CD4-positive, alpha-beta T cell treated with Interleukin-17A for 4 hours (primary cell): ENCODE data around the gene HOXA13.

ENCODE experiments used
- DNase-seq: peaks from one replicate; pipeline ENCODE4 v3.0.0-alpha.2; 2020; ENCODE audit warnings: mixed read lengths

Gene HOXA13

DNA sequence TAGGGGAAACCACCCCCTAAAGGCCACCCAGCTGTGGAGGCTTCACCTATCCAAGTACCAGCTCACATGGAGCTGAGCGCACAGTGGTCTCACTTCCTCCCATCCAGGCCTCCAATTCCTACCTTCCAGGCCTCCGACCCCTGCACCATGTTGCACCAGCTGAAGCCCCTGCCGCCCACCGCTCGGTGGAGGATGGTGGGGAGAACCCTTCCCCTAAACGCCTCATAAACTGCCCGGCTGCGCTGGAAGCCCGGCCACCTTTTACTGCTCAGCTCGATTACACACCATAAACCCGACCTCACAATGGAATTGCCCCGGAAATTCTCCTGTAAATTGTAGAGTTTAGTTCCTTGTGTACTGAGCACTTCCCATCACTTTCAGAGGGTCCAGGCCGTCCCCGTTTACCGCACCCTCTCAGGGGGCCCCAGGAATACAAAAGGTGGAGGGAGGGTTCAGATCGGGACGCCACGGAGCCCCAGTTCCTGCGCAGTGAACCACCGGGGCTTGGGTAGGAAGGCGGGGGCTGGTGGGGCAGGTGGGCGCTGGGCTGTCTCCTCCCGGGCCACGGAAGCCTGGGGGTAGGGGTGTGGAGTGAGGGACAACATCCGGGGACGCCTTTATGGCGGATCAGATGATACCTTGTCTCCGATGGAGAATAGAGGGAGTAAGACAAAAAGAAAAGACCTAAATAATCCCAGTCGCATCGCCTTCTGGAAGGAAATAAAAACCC is 42.0 kb downstream of the HOXA13 start:
- DNase-seq: no peak

DNA sequence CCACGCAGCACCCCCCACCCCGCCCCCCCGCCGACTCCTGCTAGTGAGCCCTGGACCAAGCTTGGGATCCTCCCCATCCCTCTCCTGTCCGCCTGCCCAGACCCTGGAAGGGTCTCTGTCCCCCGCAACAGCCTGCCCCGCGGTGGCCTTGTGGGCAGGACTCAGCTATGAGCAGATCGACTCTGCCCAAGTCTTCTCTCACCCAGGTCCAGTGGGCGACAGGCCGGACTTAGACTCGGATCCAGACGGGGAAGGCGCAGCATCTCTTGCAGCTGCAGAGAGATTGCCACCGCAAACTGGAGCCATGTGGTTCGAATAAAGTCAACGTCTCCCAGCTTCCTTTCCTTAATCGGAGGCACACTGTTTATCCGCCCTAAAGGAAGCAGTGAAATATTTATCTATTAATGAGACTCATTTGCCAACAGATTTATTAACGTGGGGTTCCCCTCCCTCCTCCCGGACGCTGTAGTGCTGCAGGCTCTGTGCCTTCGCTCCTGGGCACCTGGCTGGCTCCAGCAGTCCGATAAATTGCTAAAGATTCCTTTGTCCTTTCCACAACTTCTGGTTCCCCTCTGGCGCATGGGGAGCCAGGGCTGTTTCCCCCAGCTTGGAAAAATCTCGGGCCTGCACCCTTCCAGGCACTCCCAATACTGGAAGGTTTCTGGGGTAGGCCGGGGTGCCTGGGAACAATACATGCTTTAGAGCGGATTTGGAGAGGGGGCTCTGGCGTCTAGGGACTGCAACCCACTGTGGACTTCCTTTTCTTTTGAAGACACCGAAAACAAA is 42.8 kb downstream of the HOXA13 start:
- DNase-seq: no peak

DNA sequence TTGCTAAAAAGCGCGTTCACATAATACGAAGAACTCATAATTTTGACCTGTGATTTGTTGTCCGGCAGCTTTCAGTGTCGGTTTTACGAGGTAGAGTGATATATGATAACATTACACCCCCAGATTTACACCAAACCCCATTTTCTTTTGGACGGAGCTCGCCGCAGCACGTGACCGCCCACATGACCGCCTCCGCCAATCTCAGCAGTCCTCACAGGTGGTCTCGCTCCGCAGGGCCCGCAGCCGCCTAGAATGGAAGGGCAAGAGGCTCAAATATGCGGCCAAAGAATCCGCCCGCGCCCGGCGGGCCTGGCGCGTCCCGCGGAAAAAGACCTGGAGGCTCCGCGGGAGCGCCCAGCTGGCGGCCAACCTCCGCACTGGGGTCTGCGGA is 43.4 kb downstream of the HOXA13 start, which contains the start of gene HOXA7:
HOXA7 (minus strand) TSS at position 168 of the 391 bp plus-strand sequence; CDS start at position 38, 130 bp downstream.
- DNase-seq: no peak

DNA sequence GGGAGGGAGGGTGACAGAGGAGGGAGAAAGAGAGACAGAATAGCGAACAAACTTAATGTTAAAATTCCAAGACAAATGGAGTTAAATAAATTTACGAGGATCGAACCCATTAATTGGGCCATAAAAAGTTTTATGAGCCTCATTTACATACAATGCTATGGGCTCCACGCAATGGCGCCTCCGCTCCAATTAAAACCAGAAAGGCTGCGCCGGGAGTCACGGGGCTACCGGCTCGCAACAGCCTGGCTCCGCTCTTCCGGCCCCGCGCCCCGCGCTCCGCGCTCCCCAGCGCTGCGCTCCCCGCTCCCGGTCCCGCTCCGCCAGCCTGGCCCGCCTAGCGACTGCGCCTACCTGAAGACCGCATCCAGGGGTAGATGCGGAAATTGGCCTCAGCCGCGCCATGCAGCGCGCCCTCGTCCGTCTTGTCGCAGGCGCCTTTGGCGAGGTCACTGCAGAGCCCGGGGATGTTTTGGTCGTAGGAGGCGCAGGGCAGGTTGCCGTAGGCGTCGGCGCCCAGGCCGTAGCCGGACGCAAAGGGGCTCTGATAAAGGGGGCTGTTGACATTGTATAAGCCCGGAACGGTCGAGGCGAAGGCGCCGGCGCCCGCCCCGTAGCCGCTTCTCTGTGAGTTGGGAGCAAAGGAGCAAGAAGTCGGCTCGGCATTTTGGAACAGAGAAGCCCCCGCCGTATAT is 43.9 kb downstream of the HOXA13 start:
- peak; percentile 43 for DNase-seq

DNA sequence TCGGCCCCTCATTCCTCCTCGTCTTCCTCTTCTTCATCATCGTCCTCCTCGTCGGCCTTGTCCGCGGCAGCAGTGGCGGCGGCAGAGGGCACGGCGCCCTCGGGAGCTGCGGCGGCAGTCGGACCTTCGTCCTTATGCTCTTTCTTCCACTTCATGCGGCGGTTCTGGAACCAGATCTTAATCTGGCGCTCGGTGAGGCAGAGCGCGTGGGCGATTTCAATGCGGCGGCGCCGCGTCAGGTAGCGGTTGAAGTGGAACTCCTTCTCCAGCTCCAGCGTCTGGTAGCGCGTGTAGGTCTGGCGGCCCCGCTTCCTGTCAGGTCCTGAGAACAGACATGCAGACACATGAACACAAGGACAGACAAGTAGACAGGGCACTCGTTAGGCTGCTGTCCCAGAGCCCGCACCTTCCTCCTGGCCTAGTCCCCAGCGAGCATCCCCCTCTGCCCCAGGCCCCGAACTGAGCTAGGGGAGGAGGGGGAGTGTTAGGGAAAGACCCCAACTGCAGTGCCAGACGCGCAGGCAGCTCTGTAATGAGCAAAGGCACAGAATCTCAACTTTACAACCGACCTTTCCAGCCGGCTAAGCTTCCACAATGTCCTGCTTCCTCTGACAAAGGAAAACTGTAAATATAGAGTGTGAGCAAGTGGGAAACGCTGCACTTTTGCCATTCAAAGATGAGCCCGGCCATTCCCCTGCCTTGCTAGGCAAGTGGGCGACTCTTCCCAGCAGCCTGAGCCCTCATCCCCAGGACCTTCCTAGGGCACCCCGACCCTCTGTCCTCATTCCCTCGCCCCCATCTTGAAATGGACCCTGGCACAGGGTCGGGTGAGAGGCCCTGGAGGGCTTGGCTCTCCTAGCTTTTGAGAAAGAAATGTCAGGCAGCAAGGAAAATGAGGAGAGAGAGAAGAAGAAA is 44.7 kb downstream of the HOXA13 start:
- DNase-seq: peak; percentile 57

DNA sequence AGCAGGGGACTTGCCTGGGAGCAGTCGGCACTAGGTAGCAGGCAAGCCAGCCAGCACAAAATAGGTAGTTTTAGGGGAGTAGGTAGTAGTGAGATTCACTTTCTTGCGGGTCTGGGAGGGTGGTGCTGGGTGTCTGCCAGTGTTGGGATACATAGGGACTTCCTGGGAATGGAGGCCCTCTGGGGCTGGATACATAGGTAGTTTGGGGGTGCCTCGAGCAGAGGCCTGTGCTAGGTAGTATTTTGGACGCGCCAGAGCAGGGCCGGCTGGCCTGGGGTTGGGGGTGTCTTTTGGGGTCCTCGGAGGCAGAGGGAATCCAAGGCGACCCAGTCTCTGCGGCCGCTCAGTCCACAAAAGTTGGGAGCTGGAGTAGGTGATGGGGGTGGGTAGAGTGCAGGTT is 45.5 kb downstream of the HOXA13 start:
- no peak for DNase-seq

DNA sequence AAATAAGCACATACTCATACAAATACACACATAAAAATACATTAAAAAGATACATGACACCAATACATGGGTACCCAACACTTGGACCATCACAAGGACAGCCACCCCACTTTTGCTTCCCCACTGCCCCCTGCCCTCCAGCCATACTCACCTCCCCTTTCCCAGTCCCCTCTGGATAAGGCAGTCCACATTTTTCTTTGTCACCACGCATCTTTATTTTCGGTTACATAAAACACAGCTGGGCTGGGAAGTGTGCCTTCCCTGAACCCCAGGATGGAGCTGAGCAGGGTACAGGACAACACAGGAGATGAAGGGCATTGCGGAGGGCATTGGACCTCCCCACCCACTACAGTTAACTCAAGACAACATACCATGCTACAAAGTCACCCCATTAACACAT is 46.4 kb downstream of the HOXA13 start:
- DNase-seq: no peak

DNA sequence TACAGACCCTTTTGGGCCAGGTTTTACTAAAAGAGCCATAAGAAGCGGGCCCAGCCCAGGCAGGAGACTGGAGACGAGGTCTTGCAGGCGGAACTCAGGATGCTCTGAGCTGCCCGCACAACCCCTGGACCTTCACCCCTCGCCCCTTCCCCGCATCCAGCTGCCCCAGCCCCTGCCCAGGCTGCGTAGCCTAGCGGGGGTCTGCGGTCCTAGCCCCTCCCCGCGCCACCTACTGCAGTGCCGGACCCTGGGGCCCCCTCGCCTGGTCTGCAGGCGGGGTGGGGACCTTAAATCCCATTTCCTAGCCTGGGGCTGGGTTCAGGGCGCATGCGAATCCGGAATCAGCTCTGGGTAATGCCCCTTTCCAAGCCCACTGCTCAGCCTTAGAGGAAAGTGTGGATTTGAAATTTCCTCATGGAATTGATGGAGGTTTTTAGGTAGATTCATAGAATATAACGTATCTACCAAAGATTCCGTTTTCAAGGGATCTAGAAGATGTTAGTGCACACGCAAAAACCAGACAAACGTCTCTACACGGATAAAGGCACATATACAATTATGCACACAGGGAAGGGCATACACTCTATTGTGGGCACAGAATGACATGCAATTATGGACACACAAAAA is 47.0 kb downstream of the HOXA13 start:
- DNase-seq: no peak

DNA sequence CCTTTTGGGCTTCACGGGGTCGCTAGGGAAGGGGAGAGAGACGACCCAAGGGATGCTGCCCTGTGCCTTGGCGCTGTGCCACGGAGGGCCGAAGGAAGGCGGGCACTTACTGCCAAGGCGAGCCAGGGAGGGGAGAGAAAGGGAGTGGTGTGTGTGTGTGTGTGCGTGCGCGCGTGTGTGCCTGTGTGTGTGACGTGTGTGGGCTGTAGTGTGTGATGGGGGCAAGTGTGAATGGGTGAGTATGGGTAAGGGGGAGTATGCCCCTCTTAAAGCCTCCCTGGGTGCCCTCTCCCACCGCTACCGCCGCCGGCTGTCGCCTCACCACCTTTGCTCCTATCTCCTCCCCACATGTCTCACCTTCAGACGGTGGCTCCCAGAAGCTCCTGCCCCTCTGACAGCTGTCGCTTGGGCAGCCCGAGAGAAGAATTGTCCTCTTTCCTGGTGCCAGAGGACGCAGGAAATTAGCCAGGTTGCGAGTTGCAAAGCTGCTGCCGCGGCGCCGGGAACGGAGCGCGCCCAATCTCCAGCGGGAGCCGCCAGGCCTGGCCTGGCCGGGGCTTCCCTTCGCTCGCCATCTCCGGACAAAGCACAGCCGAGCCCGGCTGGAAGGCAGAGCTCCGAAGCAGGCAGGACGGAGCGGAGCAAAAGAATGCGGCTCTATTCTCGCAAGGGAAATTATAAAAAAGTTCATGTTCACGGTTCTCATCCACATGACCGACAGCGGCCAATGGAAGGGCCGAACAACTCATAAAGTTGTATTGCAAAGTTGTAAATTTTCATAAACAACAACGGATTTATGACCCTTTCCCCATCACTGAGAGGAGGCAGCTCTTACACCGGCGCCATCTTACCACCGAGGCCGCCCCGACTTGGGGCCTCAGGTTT is 47.7 kb downstream of the HOXA13 start, which contains the start of gene HOXA3:
HOXA3 (minus strand) TSS at position 653 of the 885 bp plus-strand sequence. CDS start 41,943 bp downstream, outside the sequence.
- no peak for DNase-seq

DNA sequence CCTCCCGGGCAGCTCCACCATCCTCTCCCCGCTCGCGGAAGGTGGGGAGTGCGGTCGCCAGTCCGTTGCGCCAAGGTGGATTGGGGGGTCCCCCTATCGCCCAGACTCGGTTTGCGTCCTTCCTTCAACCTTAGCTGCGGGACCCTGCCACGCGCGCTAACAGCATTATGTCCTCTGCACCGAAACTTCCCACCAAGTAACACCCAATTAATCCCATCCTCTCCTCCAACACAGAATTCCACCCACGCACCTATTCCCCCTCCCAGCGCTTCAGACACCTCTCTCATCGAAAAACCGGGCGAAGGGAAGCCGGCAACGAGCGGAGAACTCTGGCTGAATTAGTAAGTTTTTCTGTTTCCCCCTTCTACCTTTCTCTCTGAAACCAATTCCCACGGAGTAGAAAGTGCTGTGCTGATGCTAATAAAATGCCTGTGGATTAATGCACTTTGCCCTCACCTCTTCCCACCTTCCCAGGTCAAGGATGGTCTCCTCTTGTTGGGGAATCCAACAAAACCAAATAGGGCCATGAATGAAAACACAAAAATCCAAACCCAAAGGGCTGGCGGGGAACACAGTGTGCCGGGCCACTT is 48.5 kb downstream of the HOXA13 start:
- DNase-seq: no peak

DNA sequence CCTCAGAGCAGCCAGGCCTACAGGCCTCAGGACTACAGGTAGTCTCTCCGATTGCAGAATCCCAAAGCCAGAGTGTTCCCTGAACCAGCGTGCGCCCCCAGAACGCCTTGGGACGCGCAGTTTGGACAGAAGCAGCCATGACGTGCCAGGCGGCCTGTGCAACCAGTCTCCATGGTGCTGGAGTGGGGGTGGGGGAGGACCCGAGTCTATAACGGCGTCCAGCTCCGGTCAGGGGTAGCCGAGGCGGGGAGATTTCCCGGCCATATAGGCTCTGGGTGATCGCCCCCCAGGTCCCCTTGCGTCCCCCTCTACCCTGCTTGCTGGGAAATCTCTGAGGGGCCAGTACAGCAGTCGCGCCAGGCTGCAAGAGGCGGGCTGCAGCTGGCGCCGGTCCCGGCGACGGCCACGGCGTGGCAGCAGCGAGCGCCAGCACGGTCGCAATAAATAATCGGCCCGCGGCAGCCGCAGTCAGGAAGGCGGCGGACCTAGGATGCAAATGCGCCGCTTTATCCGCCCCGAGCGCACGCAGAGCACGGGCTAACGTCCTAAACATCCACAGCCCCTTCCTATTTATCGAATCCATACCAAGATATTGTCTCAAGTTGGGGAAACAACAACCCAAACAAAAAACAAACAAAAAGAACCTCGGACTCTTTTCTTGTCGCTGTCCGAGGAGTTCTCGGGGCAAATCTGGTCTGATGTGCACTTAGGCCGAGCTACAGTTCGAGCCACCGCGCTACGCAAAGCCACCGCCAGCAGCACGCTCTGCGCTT is 49.1 kb downstream of the HOXA13 start:
- peak; percentile 78 for DNase-seq

DNA sequence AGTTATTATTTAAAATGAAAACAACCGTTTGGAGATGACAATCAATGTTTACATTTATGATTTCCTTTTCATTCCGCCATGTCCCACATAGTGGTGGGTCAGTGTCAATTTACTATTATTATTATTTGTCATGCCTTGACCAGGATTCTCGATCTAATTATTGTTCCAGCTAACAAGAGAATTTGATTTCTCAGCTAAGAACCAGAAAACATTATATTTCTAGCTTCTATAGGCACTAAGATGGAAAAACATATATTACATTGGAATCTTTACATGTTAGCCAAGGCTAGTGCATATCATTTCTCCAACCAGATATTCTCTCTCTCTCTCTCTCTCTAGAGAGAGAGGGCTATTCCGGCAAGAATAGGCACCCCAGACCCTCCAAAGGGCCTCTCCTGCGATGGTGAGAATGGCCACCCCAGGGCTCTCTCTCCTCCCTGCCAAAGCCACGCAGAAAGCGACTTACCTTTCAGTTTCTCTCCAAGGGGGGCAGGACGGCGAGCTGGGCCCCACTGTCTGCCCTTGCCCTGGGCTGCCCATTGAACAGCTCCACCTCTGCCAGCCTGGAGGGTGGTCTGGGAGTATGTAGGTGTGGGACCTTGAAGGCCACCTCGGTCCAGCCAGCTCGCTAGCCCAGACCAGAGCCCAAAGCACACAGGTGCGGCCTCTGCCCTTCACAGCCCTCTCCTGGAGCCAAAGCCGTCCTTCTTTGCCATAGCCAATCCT is 49.9 kb downstream of the HOXA13 start:
- DNase-seq: no peak

DNA sequence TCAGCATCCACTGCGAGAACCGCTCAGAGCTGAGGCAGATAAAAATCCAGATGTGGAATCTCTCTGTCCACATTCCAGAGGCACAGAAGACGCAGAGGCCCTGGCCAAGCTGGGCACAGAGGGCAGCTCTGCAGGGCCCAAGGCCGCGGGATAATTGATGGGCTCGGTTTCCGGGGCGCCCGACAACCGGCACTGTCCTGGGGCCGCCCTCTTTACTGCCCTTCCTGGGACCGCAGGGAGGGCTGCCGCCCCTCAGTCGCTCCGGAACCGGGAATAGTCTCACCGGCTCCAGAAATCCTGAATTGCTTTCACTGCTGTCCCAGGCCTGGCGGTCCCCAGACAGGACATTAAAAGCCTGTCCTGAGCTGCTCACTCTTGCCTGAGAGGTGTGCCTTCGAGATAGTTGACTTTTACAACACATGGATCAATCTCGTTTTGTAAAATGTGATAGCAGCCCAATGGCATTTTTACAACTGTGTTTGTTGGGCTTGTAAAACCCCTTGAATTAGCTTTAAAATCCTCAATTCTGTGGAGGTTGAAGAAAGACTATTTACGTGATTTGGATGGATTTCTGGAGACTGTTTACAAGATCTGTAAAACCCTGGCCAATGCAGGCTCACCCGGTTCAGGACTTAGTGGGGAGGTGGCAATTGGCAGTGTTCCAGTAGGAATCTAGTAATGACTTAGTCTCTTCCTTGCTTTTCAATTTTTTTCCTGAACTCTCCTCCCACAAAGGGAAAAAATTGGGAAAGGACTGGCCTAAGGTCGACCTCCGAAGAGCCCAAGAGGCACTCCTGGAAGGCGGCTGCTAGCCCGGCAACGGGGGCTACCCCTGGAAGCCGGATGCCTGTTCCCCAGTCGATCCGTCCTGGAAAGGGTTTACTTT is 50.9 kb downstream of the HOXA13 start:
- no peak for DNase-seq

DNA sequence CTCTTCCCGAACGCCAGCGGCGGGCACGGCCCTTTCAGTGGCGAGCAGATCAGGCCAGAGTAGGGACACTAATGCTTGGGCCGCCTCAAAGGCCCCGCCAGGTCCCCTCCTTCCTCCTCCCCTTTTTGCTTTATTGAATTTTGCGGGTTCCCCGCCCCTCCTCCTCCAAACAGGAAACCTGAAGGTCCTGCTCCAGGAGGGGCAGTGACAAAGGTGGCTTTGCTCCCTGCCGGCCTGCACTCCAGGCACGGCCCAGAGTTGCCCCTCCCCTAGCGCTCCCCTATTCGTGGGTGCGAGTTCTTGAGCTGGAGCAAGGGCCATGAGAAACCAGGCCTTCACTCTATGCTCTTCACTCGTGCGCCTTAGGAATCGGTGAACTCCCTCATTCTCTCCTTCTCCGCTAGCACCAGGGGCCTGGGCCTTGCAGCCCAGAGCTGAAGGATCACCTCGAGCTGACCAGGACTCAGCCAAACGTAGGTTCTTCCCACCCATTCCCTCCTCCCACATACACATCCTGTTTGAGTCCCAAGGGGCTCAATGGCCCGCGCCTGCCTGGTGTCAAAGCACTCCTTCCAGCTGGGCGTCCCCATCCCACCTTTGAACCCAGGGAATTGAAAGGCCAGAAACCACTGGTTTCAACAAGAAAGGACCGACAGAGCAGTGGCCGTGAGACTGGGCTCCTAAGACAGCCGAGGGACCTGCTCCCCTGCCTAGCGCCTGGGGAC is 51.7 kb downstream of the HOXA13 start:
- no peak for DNase-seq

DNA sequence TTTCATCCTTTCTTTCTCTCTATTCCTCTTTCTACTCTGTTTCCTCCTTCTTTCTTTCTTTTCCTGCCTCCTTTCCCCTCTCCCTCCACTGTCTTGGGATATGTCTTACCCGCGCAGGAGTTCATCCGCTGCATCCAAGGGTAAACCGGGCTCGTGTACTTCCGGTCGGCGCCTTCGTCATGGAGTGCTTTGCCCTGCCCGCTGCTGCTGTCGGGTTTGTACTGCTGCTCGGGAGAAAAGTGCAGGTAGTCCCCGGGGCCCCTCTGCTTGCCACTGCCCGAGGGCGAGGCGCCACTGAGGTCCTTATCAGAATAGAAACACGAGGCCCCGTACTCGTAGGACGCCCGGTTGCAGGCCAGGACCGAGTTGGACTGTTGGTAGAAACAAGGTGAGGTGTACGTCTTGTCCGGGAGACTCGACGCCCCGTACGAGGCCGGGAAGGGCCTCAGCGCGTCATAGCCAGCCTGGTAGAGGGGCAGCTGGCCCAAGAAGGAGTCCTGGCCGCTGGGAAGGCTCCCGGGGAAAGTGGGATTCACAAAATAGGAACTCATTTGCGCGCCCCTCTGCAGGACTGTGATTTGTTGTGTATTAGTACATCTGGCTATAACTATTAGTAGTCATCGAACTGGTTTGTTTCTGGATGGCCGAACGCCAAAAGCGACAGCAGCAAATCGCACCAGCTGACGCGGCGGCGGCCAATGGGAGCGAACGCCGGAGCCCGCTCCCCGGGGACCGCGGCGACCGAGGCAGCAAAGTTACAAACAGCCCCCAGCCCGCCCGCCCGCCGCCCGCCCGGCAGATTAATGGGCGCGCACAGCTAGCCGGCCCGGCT is 52.5 kb downstream of the HOXA13 start, which contains the start of gene HOXA6:
HOXA6 (minus strand) TSS at position 576 of the 832 bp plus-strand sequence; CDS start at position 551, 25 bp downstream.
- no peak for DNase-seq
